ENCODE results near the gene TRPM1. TPM values are rescaled to one million over a fixed set of nuclear protein-coding genes. Genes with fewer than 3 reads are reported as not detected.
A peak's percentile ranks its signal among the peaks of the same experiment; 100 is the strongest.

Gene TRPM1
- total and polyA plus RNA-seq, 9 of the 15 experiments (the other 6 are each of a cell fraction or from before 2014, with no cell fraction given), result 0.01 to 0.06 (median 0.03) TPM; not detected in 5

GRCh38 chr15:30992249-30992864 is 109.2 kb downstream of the TRPM1 start:
- Histone ChIP-seq H2AFZ (ENCODE audit: low read depth, low read length) (peak overlapping the region; percentile 96), H3K9ac (ENCODE audit: insufficient read depth in 1 of 2, low read depth in 2 of 2, low read length in 2 of 2) (peak overlapping the region; percentile 87 to 97), H4K20me1 (replicated peaks; ENCODE audit: control insufficient read depth, insufficient read depth, low read length) (no peaks in the 10 kb centered on the region), H3K4me2 (ENCODE audit: insufficient read depth, low read length) (peak overlapping the region; percentile 93), H3K27me3 (ENCODE audit: control insufficient read depth in 2 of 2, insufficient read depth in 2 of 2, low read length in 2 of 2) (no peaks in the 10 kb centered on the region), H3K27ac (ENCODE audit: extremely low read depth, low read depth, low read length) (peak overlapping the region; percentile 82; the same call in 2 of the 3 replicates), H3K79me2 (ENCODE audit: control insufficient read depth, insufficient read depth, low read length) (peaks cover 14% of the 10 kb centered on the region; the same call in 2 of the 3 replicates), H3K9me1 (ENCODE audit: control insufficient read depth, insufficient read depth, low read length) (no peaks in the 10 kb centered on the region), H3K4me3 (peak overlapping the region; percentile 84), H3K4me1 (replicated peaks in 1 of 2; ENCODE audit: control insufficient read depth in 2 of 2, insufficient read depth in 2 of 2, low read length in 2 of 2) (peaks cover 0 to 12% of the 10 kb centered on the region in 2 experiments; a peak in 3 of 5 replicates), H3K9me3 (replicated peaks; ENCODE audit: control insufficient read depth, insufficient read depth, low read depth, low read length) (no peaks in the 10 kb centered on the region), H3K36me3 (ENCODE audit: control insufficient read depth, insufficient read depth, low read length) (no peaks in the 10 kb centered on the region)
- intact Hi-C loops (cut with micrococcal nuclease) (loop anchor here (5.0 to 10.0 kb wide), 2 partner anchors 90 to 132 kb away; partner anchors contain the start of gene FAN1), in situ Hi-C loops (cut with MboI) (no loop called here)
- ChIA-PET CTCF (ENCODE audit: low intra/inter-chr PET ratio) (interaction anchor here (0.6 kb wide), 1 partner anchor 52 kb away, joined by 3 read pairs; no protein-coding TSS in a partner anchor), POLR2A (interaction anchor here (0.7 to 2.3 kb wide), 4 partner anchors 10 to 459 kb away, joined by 3 to 8 read pairs (median 4); no protein-coding TSS in a partner anchor)
- no TSS peak for BruUV-seq (replicated peaks)
- FAIRE-seq (no peak), DNase-seq (ENCODE audit: extremely low read depth in 1 of 4, low spot score in 3 of 4) (no peak), ATAC-seq (no peak)
- TF ChIP-seq ZBTB40 (IDR thresholded peaks at IDR 0.05) (0 out of 2 replicates have a peak, but pooled peaks have one; percentile 31), ZBTB40 (CRISPR knock-in tag; IDR thresholded peaks at IDR 0.05) (no peak), BACH1 (tag; IDR thresholded peaks at IDR 0.05) (no peak), SMARCE1 (IDR thresholded peaks at IDR 0.05) (no peak), HOMEZ (CRISPR knock-in tag; IDR thresholded peaks at IDR 0.05) (no peak)
- WGBS (ENCODE audit: insufficient coverage, low coverage, missing lambda C conversion rate), result 79% methylated on average over 7 of the region's 7 CpGs
